ENCODE data around the gene CCDC116. TPM values are rescaled to one million over a fixed set of nuclear protein-coding genes. Genes with fewer than 3 reads are reported as not detected.
A peak's percentile ranks its signal among the peaks of the same experiment; 100 is the strongest.

CCDC116 gene
- total and polyA plus RNA-seq, 2 experiments from 2014 or later, result 0.10 to 0.54 TPM

DNA sequence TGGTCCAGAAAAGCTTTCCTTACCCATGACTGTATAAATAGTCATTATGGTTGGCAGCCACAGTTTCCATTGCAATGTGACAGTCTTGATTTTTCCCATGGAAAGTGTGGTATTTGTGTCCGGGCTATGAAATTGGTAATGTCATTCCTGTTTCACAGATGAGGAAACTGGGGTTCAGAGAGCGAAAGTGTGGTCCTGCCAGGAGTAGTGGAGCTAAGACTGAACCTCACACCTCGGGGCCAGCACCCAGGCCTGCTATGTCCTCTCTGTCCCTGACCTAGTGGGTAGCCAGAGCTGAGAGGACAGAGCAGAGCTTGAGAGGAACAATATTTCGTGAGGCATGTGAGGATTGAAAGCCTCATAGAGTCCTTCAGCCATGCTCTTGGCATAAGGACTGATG lies 1.5 kb upstream of the CCDC116 start:
- TF ChIP-seq EZH2phosphoT487 (IDR thresholded peaks at IDR 0.05; ENCODE audit: insufficient read depth, low read depth), result no peak
- TF ChIP-seq EZH2 (IDR thresholded peaks at IDR 0.05; ENCODE audit: insufficient read depth, poor library complexity, severe bottlenecking), result no peak
- no peak overlapping the region for H3K27ac ChIP-seq
- H3K4me1 ChIP-seq (ENCODE audit: insufficient read depth), result no peaks in the 10 kb centered on the region
- H3K36me3 ChIP-seq (ENCODE audit: low read depth), result no peaks in the 10 kb centered on the region
- H4K20me1 ChIP-seq (ENCODE audit: insufficient read depth), result no peaks in the 10 kb centered on the region
- H3K79me2 ChIP-seq (ENCODE audit: insufficient read depth), result peaks cover 24% of the 10 kb centered on the region
- no peak overlapping the region for H2AFZ ChIP-seq
- peaks cover 3% of the 10 kb centered on the region; the same call in 1 of the 2 replicates for H3F3A ChIP-seq (ENCODE audit: insufficient read depth)
- WGBS, 2 experiments (ENCODE audit: low coverage in 1 of 2, low lambda C conversion rate in 2 of 2, missing lambda C conversion rate in 2 of 2), result 91 to 97% methylated on average over 4 of the region's 4 CpGs
- no peaks in the 10 kb centered on the region for H3K9me3 ChIP-seq (ENCODE audit: low read depth)
- no peak for DNase-seq
- no peak overlapping the region for H3K4me2 ChIP-seq (ENCODE audit: unreplicated experiment)
- H3K9ac ChIP-seq, result no peak overlapping the region
- H3K9me2 ChIP-seq (ENCODE audit: insufficient read depth), result no peaks in the 10 kb centered on the region
- no peak overlapping the region for H3K4me3 ChIP-seq
- H3K27me3 ChIP-seq (replicated peaks; ENCODE audit: insufficient read depth), result no peaks in the 10 kb centered on the region
- in situ Hi-C loops (cut with MboI), result loop anchor here (25.0 kb wide), 1 partner anchor 169 kb away; the partner anchor contains the start of gene TMEM191C

DNA sequence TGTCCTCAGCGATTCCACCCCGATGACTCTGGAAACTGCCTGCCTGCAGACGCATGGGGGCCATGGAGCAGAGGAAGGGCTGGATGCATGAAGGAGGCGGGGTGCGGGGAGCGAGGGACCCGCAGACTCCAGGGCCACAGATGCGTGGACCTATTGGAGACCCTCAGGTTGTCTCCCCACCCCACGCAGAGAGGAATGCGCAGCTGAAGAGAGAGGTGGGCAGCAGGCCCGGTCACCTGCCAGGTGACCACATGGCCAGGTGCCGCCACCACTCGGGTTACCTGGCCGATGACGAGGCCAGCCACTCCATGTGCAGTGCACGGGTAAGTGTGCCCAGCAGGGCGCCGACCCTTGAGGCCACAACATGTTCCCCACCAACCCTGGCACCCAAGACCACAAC lies 371 bp downstream of the CCDC116 start:
- H3K9me3 ChIP-seq (ENCODE audit: low read depth), result no peaks in the 10 kb centered on the region
- no peaks in the 10 kb centered on the region for H3K36me3 ChIP-seq (ENCODE audit: low read depth)
- no peak overlapping the region for H3K27ac ChIP-seq
- WGBS, 2 experiments (ENCODE audit: low coverage in 1 of 2, low lambda C conversion rate in 2 of 2, missing lambda C conversion rate in 2 of 2), result 84 to 87% methylated on average over 16 to 18 of the region's 18 CpGs
- H3K79me2 ChIP-seq (ENCODE audit: insufficient read depth), result peaks cover 5% of the 10 kb centered on the region
- no peak overlapping the region for H3K4me2 ChIP-seq (ENCODE audit: unreplicated experiment)
- no peak overlapping the region for H3K4me3 ChIP-seq
- H2AFZ ChIP-seq, result no peak overlapping the region
- H3K9ac ChIP-seq, result no peak overlapping the region
- TF ChIP-seq EZH2 (IDR thresholded peaks at IDR 0.05; ENCODE audit: insufficient read depth, poor library complexity, severe bottlenecking) (no peak), EZH2phosphoT487 (IDR thresholded peaks at IDR 0.05; ENCODE audit: insufficient read depth, low read depth) (no peak)
- H3F3A ChIP-seq (ENCODE audit: insufficient read depth), result peaks cover under 1% of the 10 kb centered on the region; the same call in 1 of the 2 replicates
- no peaks in the 10 kb centered on the region for H4K20me1 ChIP-seq (ENCODE audit: insufficient read depth)
- no peak for DNase-seq
- no peaks in the 10 kb centered on the region for H3K4me1 ChIP-seq (ENCODE audit: insufficient read depth)
- in situ Hi-C loops (cut with MboI), result loop anchor here (25.0 kb wide), 1 partner anchor 171 kb away; the partner anchor contains the start of gene TMEM191C
- no peaks in the 10 kb centered on the region for H3K27me3 ChIP-seq (replicated peaks; ENCODE audit: insufficient read depth)
- no peaks in the 10 kb centered on the region for H3K9me2 ChIP-seq (ENCODE audit: insufficient read depth)

DNA sequence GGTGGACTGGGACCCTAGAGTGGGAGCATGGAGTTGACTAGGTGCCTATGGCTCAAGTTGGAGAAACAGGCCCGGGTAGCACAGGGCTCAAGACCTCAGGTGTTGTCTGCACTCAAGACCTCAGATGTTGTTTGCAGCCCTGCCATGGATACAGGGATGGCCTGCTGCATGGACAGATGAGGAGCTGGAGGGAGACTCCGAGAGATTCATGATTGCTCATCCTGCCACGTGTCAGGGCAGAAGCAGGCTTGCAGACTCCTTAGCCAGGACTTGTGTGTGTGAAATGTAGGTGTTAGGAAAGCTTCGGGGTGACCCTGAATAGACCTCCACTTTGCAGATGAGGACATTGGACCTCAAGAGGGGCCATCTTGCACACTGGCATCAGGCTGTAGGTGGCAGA lies 921 bp downstream of the CCDC116 start:
- in situ Hi-C loops (cut with MboI), result loop anchor here (25.0 kb wide), 1 partner anchor 171 kb away; the partner anchor contains the start of gene TMEM191C
- H4K20me1 ChIP-seq (ENCODE audit: insufficient read depth), result no peaks in the 10 kb centered on the region
- no peak overlapping the region for H2AFZ ChIP-seq
- no peaks in the 10 kb centered on the region for H3F3A ChIP-seq (ENCODE audit: insufficient read depth)
- H3K4me2 ChIP-seq (ENCODE audit: unreplicated experiment), result no peak overlapping the region
- no peaks in the 10 kb centered on the region for H3K9me2 ChIP-seq (ENCODE audit: insufficient read depth)
- no peaks in the 10 kb centered on the region for H3K79me2 ChIP-seq (ENCODE audit: insufficient read depth)
- 67 to 73% methylated on average over 4 of the region's 4 CpGs for WGBS, 2 experiments (ENCODE audit: low coverage in 1 of 2, low lambda C conversion rate in 2 of 2, missing lambda C conversion rate in 2 of 2)
- H3K4me3 ChIP-seq, result no peak overlapping the region
- H3K9me3 ChIP-seq (ENCODE audit: low read depth), result no peaks in the 10 kb centered on the region
- no peak overlapping the region for H3K9ac ChIP-seq
- peak; percentile 22 for DNase-seq
- H3K4me1 ChIP-seq (ENCODE audit: insufficient read depth), result no peaks in the 10 kb centered on the region
- no peak overlapping the region for H3K27ac ChIP-seq
- H3K27me3 ChIP-seq (replicated peaks; ENCODE audit: insufficient read depth), result no peaks in the 10 kb centered on the region
- TF ChIP-seq EZH2phosphoT487 (IDR thresholded peaks at IDR 0.05; ENCODE audit: insufficient read depth, low read depth), result no peak
- H3K36me3 ChIP-seq (ENCODE audit: low read depth), result no peaks in the 10 kb centered on the region

DNA sequence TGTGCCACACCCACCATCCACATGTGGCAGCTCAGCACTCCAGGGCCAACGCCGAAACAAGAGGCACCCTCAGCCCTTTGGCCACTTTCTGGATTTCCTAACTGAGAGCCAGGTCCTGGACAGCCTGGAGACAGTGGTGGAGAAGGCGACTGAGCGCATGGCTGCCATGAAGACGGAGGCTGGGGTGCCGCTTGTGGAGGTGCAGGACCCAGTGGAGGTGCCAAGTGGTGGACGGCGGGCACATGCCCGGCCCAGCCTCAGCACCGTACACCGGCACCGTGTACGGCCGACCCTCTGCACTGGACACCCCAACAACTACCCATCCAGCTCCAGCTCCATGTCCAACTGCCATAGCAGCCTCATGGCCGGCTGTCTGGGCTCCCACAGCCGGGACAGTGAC lies 1.5 kb downstream of the CCDC116 start:
- in situ Hi-C loops (cut with MboI), result loop anchor here (25.0 kb wide), 1 partner anchor 172 kb away; the partner anchor contains the start of gene TMEM191C
- DNase-seq, result no peak
- H3K9me2 ChIP-seq (ENCODE audit: insufficient read depth), result no peaks in the 10 kb centered on the region
- H3F3A ChIP-seq (ENCODE audit: insufficient read depth), result no peaks in the 10 kb centered on the region
- no peaks in the 10 kb centered on the region for H3K4me1 ChIP-seq (ENCODE audit: insufficient read depth)
- 96% methylated on average over 14 to 16 of the region's 16 CpGs for WGBS, 2 experiments (ENCODE audit: low coverage in 1 of 2, low lambda C conversion rate in 2 of 2, missing lambda C conversion rate in 2 of 2)
- H3K4me2 ChIP-seq (ENCODE audit: unreplicated experiment), result no peak overlapping the region
- no peak overlapping the region for H3K9ac ChIP-seq
- no peak overlapping the region for H2AFZ ChIP-seq
- H3K36me3 ChIP-seq (ENCODE audit: low read depth), result no peaks in the 10 kb centered on the region
- TF ChIP-seq EZH2phosphoT487 (IDR thresholded peaks at IDR 0.05; ENCODE audit: insufficient read depth, low read depth) (no peak), EZH2 (IDR thresholded peaks at IDR 0.05; ENCODE audit: insufficient read depth, poor library complexity, severe bottlenecking) (no peak)
- no peaks in the 10 kb centered on the region for H3K9me3 ChIP-seq (ENCODE audit: low read depth)
- no peaks in the 10 kb centered on the region for H3K79me2 ChIP-seq (ENCODE audit: insufficient read depth)
- H3K27me3 ChIP-seq (replicated peaks; ENCODE audit: insufficient read depth), result no peaks in the 10 kb centered on the region
- no peaks in the 10 kb centered on the region for H4K20me1 ChIP-seq (ENCODE audit: insufficient read depth)
- no peak overlapping the region for H3K4me3 ChIP-seq
- no peak overlapping the region for H3K27ac ChIP-seq

DNA sequence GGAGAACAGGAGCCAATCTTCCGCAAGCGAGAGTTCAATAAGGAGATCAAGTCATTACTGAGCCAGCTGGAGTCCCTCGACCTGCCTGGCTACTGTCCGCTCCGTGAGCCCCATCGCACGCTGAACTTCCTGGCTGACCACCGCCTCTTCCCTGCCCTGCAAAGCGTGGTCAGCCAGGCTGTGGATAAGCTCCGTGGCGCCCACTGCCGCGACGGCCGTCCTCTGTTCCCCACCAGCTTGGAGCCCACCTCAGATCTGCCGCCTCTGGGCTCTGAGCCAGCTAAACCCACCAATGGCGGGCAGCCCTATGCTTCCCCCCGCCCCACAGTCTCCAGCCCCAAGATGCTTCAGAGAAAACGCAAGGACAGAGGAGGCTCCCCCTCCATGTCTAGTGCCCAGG lies 2.3 kb downstream of the CCDC116 start:
- Histone ChIP-seq H3K4me3 (no peak overlapping the region), H3K9me2 (ENCODE audit: insufficient read depth) (no peaks in the 10 kb centered on the region), H3K9ac (no peak overlapping the region), H3K79me2 (ENCODE audit: insufficient read depth) (no peaks in the 10 kb centered on the region), H3K36me3 (ENCODE audit: low read depth) (no peaks in the 10 kb centered on the region), H3K27ac (no peak overlapping the region), H3K4me2 (ENCODE audit: unreplicated experiment) (no peak overlapping the region), H3K4me1 (ENCODE audit: insufficient read depth) (no peaks in the 10 kb centered on the region), H3K27me3 (replicated peaks; ENCODE audit: insufficient read depth) (no peaks in the 10 kb centered on the region), H2AFZ (no peak overlapping the region), H4K20me1 (ENCODE audit: insufficient read depth) (no peaks in the 10 kb centered on the region), H3F3A (ENCODE audit: insufficient read depth) (no peaks in the 10 kb centered on the region), H3K9me3 (ENCODE audit: low read depth) (no peaks in the 10 kb centered on the region)
- DNase-seq, result no peak
- in situ Hi-C loops (cut with MboI), result loop anchor here (25.0 kb wide), 1 partner anchor 173 kb away; the partner anchor contains the start of gene TMEM191C
- TF ChIP-seq EZH2phosphoT487 (IDR thresholded peaks at IDR 0.05; ENCODE audit: insufficient read depth, low read depth) (no peak), EZH2 (IDR thresholded peaks at IDR 0.05; ENCODE audit: insufficient read depth, poor library complexity, severe bottlenecking) (no peak)
- WGBS, 2 experiments (ENCODE audit: low coverage in 1 of 2, low lambda C conversion rate in 2 of 2, missing lambda C conversion rate in 2 of 2), result 89 to 93% methylated on average over 19 of the region's 19 CpGs
